NK-92 (cell line): Measurements from ENCODE around the gene TMEM269.
"Not testable (repeated sequence)": the region's sequence is repeated elsewhere in the genome, so short reads cannot be mapped to it uniquely, and the experiment has no call there.

Experiments
- DNase-seq: peaks from one replicate; lab custom pipeline; 2025; ENCODE audit not compliant: unreplicated experiment; lab: John Stamatoyannopoulos, UW

The TMEM269 gene

DNA sequence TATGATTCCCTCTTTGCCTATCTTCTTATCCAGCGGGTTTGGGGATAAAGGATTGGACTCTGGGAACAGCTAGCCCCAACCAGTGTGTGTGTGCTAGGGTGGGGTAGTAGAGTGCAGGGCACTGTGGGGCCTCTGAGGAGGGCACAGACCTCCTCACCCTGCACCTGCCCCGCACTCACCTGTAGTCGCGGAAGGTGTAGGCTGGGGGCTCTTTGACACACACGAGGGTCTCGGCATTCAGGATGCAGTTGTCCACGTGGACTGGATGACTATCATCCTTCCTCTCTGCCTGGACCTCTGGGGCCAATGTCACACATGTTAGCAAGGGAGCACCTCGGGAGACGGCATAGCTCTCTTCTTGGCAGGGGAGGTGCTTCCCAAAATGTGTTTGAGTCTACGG, 36.8 kb upstream of the TMEM269 start:
- no peak for DNase-seq

DNA sequence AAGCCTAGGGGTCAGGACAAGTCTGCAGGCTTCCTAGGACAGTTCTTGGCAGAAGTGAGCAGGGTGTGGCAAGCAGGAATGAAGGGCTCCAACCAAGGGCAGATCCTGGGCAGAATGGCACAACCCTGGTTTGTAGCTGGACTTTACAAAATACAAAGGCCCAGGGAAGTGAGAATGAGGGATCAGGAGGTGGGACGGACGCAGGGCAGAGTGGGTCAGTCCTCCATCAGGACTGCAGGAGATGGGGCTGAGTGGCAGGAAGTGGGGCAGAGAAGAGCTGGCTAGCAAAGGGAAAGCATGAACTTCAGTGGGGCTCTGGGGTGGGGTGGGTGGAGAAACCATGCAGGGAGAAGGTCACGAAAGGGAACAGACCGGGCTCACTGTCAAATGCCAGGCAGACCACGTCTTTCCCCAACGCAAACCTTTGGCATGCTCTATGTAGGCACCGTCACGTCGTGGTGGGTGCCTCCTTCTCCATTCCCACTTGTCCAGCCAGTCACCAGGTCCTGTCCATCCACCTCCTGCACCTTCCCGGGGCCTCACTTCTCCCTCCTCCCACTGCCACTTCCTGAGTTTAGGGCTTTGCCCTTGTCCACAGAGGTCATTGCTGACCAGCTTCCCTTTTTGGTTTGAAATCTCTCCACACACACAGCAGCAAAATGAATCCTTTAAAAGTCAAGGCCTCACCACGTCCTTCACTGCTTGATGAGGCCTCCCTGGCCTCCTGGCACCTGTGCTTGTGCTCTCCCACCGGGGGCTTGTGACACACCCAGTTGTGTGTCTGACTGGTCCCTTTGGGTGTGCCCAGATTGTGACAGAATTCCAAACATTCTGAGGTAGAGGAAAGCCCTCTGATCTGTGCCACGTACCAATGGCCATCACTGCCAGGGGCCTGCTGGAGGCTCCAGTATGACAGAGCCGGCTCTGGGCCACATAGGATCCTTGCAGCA, 36.1 kb upstream of the TMEM269 start:
- no peak for DNase-seq

DNA sequence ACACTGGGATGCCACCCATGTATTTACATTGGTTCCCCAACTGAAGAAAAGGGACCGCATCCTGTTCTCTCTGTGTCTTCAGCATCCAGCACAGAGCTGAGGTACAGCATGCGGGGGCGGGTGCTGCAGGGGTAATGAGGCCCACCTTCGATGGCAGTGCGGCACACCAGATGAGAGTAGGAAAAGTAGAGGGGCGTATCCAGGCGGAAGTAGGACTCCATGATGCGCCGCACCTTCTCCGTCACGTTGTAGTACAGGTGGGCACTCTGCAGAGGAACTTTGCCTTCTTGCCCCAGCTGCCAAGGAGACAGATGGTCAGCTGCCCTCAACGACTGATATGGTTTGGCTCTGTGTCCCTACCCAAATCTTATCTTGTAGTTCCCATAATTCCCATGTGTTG, 34.8 kb upstream of the TMEM269 start:
- DNase-seq: no peak

DNA sequence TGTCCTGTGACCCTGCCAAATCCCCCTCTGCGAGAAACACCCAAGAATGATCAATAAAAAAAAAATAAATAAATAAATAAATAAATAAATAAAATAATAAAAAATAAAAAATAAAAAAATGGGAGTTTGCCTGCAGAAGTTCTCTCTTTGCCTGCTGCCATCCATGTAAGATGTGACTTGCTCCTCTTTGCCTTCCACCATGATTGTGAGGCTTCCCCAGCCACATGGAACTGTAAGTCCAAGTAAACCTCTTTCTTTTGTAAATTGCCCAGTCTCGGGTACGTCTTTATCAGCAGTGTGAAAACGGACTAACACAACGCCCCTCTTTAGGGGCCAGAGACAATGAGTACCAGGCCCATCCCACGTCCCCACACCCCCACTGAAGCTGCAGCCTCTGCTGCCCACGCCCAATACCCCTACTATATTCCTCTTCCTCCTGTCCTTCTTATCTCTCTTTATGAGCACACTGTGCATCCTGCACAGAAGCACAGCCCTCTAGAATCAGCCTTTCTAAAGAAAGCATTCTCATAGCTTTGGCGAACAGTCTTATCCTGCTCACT, 33.2 kb upstream of the TMEM269 start:
- DNase-seq: not testable (repeated sequence)

DNA sequence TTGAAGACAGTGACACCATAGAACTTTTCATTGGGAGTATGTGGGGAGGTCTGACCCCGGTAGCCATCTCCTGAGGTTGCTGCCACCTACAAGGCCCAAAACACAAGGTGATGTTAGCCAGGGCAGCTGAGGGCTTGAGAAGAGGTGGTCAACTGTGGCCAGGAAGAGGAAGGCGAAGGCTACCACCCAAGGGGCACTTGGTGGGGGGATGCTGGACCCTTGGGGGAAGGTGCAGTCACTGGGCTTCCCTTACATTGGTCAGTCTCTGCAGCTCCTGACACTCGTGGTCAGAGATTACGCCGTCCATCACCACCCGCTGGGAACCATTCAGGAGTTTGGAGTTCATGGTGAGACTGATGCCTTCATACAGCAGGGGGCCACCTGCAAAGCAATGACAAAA, 32.5 kb upstream of the TMEM269 start:
- DNase-seq: no peak

DNA sequence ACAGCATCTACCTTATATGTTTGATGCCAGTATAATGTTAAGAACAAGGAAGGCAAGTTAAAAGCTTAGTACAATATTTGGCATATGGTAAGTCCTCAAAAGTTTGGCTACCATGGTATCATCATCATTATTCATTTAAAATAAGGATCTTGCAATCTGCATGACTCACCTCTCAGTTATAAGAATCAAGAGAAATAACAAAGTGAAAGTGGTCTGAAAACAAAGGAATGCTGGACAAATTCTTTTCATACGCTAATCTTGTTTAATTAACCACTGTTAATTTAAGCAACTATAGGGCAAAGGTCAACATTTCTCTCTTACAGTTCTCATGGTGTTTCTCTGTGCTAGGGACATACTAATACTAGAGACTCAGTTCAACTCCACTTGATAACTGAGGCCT, 31.7 kb upstream of the TMEM269 start:
- DNase-seq: no peak

DNA sequence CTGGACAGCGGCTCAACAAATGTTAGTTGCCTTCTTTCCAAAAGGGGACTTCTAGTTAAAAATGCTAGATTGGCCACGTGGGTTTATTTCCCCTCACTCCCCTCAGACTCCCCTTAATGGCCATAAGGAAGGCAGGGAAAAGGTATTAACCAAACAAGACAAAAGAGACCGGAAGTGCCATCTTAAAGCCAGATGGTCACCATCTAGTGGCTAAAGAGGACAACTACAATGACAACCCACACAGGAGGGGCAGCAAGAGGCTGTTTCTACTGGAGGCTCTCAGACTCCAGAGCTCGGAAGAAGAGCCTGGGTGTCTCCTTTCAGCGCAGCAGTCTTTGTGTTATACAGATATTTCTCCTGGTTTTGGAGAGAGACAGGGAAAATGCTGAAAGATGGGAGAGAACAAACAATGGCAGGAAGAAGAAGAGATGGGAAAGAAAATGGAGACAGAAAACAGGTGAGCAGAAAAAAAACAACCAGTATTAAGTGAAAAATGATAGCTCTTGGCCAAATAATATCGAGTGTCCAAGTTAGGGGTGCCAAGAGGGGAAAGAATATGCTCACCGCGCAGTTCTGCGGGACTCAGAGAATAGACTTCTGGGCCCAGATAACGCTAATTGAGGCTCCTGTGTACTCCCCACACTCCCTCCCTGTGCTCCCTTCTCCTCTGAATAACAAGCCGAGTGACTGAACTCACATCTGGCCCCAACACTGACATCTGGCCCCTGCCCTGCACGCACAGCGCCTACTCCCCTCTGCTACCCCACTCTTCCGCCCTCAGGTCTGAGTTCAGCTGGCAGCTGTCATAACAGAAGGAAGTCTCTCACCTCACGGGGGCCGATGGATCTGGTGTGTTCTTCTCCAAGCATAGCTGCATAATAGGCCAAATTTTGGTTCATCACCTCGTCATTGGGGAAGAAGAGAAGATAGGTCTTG, 27.6 kb upstream of the TMEM269 start:
- no peak for DNase-seq

DNA sequence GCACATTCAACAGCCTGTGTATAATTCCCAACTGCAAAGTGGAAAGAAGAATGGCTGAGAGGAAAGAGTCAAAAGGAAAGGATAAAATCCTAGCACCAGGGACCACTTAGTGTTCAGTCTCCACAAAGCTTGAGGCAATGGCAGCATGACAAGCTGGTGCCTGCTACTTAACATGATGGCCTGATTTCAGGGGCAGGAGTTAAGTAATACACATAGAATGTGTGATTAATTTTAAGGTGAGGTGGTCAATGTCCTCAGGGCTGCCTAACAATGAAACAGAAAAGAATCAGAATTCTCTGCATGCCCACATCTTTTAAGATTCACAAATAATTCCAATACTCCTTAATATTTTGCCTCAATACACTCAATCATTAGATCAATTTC, 26.9 kb upstream of the TMEM269 start:
- no peak for DNase-seq

DNA sequence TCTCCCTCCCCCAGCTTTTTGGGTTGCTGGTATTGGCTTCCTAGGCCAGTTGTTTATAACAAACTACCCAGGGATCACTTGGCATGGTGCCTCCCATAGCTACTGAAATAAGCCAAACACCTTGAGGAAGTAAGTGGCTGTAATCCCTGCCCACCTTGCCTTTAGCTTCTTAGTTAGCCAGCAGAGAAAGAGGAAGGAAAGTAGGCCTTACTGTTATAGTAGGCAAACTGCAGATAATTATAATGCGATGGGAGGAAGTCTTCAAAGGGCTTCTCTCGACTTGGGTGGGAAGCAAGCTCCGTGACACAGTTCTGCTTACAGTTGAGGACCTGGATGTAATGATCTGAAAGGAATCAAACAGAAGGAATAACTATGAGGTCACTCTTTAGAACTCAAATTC, 26.1 kb upstream of the TMEM269 start:
- DNase-seq: no peak

DNA sequence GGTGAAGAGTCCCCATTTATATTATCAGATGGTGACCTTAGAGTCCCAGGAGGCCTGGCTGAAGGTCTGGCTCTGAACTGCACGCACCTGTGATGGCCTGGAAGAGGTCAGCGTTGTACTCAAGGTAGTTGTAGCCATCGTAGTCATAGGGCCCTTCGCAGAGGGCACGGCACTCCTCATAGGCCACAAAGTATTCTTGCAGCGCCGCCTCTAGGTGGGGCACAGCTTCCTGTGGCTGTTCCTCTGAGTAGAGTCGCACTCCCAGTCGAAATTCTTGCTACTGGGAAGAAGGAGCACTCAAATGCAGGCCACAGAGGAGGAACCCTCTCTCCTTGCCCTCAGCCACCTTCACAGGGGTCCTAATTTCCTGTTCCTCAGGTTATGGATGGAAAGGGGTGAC, 25.7 kb upstream of the TMEM269 start:
- DNase-seq: no peak

DNA sequence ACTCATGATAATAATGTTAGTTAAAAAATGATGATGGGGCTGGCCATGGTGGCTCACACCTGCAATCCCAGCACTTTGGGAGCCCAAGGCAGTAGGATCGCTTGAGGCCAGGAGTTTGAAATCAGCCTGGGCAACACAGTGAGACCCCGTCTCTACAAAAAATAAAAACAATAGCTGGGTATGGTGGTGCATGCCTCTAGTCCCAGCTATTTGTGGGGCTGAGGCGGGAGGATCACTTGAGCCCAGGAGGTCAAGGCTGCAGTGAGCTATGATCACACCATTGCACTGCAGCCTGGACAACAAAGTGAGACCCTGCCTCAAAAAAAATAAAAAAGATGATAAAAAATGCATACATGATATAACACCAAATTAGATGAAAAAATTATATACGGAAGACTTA, 23.2 kb upstream of the TMEM269 start:
- no peak for DNase-seq

DNA sequence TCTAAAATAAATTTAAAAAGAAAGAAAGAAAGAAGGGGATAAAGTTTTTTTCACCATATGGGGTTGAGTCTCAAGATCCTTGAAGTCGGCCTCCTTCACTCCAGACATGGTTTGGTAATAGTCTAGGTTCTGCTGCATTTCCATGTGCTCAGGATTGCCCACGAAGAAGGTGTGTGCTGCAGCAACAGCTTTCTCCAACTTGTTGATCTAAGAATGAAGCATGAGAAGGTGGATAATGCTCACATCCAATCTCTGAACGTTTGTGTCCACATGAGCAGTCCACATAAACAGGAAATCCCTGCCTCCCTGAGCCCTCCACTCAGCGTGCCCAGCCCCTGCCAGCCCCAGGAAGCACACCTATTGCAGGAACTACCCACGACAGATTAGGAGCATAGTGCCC, 22.5 kb upstream of the TMEM269 start:
- DNase-seq: no peak

DNA sequence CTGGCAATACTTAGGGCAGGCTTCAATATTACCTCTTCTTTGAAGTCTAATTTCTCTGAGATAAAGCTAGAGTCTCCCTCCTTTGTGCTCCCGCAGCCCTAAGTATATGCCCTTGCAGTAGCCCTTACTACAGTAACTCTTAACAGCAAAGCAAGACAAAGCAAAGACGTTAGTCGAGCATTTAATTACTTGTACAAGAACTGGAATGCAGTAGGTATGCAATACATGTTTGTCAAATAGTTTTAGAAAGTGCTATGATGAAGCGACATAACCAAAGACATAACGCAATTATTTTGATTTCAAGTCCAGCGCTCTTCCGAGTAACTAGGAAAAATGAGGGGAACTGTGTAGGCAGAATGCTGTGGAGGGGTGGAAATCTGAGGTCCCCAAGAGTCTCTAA, 19.5 kb upstream of the TMEM269 start:
- no peak for DNase-seq

DNA sequence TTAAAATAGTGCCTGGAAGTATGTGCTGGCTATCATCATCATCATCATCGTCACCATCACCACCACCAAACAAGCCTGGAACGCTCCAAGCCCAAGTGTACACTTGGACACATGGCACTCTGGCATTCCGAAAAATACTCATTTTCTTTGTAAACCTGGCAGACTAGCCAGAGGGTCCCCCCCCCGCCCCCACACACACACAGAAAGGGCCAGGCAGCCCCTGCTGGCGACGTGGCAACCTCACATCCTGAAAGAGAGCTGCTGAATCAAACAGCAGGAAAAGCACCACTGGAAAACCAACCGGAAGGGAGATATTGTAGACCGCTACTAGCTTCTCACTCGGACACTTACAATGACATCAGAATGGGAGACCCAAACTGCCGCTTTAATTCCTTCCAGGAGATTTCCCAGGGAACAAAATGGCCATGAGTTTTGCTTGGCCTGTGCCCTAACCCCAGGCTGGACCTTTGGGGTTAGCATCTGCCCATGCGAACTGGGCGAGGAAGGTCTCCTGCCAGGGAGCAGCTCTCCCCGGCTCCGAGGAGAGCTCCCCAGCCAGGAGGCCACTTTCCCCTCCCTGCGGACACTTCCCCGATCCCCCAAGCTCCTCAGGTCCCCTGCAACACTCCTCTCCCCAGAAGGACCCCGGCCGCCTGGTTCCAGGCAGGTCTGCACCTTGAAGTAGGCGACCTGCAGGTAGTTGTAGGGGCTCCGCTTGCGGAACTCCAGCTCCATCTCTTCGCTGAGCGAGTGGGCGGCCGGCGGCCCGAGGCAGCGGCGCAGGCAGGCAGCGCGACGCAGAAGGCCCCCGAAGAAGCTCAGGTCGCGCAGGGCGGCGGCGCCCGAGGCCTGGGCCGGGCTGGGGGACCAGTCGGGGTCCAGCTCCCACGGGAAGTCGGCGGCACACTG, 18.7 kb upstream of the TMEM269 start:
- no peak for DNase-seq

DNA sequence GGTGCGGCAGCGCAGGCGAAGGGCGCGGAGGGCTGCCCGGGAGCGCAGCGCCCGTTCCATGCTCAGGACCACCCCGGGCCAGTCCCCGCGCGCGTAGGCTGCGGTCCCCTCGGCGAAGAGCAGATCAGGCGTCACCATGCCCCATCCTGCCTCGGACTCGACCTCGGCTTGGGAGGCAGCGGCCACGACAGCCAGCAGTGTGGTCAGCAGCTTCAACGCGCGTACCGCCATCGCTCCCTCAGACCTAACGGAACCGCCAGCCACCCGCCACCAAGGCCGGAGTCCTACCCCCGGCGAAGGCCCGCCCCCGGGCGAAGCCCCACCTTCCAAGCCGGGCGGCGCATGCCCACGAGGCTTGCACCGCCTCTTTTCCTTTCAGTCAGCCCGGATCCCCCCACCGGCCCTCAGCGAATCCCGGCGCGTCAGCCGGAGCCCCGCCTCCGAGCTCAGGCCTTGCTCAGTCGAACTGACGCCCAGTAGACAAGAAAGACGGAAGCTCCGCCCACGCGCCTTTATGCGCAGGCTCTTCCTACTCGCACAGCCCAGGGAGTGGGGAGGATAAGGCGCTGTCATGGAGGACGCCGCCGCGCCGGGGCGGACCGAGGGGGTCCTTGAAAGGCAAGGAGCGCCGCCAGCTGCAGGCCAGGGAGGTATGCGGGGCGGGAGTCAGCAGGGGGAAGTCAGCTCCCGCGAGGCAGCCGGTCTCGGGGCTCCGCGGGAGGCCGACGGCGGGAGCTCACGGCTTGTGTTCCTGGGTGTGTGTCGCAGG, 17.9 kb upstream of the TMEM269 start, which contains the start of the genes C1orf50 and P3H1:
C1orf50 (plus strand) TSS at position 509 of the 769 bp plus-strand sequence; CDS start at position 572, 63 bp downstream.
P3H1 (minus strand) TSS at position 288 of the 769 bp plus-strand sequence; CDS start at position 231, 57 bp downstream.
- DNase-seq: peak; percentile 96

DNA sequence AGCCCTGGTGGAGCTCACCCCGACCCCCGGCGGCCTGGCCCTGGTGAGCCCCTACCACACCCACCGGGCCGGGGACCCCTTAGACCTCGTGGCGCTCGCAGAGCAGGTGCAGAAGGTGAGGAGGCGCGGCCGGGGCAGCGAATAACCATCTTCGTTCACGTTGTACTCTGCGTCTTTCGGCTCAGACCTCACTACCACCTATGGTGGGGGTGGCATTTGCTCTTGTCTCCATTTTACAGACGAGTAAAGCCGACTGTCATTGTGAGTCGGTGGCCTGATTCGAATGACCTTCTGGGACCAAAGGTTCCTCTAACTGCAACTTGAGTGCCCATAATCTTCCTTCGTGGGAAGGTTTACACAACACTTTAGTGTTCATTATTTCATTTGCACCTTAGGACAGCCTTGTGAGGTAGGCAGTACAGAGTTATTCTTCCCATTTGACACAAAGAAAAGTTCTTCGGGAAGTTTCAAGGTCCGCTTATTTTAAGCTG, 17.2 kb upstream of the TMEM269 start:
- no peak for DNase-seq

DNA sequence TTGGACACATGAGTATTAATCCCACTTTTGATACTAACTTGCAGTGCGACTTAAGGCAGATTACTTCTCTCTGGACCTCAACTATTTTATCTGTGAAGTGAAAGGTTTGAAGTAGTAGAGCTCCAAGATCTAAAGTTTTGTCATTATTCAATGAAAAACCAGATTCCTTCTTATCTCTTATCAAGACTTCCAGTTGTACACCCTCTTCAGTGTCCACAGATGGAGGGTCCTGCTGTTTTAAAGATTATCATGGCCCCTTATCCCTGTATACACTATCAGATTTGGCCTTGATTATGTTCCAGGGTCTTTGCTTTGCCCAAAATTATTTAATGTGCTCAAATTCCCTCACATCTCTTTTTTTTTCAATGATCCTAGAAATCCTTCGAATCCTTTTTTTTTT, 16.6 kb upstream of the TMEM269 start:
- DNase-seq: no peak

DNA sequence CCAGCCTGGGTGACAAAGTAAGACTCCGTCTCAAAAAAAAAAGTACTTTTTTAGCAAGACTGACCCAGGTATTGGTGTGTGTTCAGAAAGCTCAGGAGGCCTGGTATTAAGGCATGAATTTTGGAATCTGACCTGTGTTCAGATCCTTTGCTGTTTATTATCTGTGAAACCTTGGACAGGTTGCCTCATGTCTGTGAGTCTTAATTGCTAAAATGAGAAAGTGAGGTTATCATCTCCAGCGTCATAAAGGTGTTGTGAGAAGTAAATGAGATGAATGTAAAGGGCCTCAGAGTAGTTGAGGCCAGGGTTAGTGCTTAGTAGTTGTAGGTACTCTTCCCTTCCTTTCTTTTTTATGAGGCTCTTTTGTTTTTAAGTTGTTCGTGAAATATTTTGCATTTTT, 15.0 kb upstream of the TMEM269 start:
- no peak for DNase-seq

DNA sequence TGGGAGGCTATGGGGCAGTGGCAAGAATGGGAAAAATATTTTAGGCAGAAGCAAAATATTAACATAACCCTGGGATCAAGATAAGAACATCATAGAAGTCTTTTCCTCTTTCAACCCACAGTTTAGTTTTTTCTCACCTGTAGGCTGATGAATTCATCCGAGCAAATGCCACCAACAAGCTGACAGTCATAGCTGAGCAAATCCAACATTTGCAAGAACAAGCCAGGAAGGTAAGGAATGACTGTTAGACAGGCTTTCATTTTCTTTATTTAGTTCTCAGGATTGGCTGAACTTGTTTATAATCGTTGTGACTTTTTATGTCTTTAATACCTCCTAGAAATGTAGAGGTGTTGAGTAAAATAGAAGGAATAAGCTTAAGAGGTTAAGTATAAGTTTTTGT, 11.4 kb upstream of the TMEM269 start:
- no peak for DNase-seq
